T-helper 2 cell treated with Interferon-gamma antibody and Interleukin-4, amounts not matched to agents 5 μg/mL and 100 μg/mL, for 36 hours (primary cell): ENCODE measurements around the gene INHBC.

ENCODE experiments used
- DNase-seq: peaks from one replicate; pipeline ENCODE4 v3.0.0; 2021; ENCODE audit warnings: low spot score
- H3K27ac Mint-ChIP-seq: one replicate; pipeline ENCODE4 v1.8.0; 2021; ENCODE audit warnings: mild to moderate bottlenecking, mixed read lengths
- H3K27me3 Mint-ChIP-seq: one replicate; pipeline ENCODE4 v1.8.0; 2021; ENCODE audit warnings: low read depth, mixed read lengths
- H3K36me3 Mint-ChIP-seq: one replicate; pipeline ENCODE4 v1.8.0; 2021; ENCODE audit warnings: low read depth, mixed read lengths
- H3K4me1 Mint-ChIP-seq: one replicate; pipeline ENCODE4 v1.8.0; 2021; ENCODE audit warnings: low read depth, mixed read lengths
- H3K4me3 Mint-ChIP-seq: one replicate; pipeline ENCODE4 v1.8.0; 2022; ENCODE audit warnings: mild to moderate bottlenecking, moderate library complexity, mixed read lengths
- H3K9me3 Mint-ChIP-seq: one replicate; pipeline ENCODE4 v1.8.0; 2021; ENCODE audit warnings: mixed read lengths

INHBC gene

DNA sequence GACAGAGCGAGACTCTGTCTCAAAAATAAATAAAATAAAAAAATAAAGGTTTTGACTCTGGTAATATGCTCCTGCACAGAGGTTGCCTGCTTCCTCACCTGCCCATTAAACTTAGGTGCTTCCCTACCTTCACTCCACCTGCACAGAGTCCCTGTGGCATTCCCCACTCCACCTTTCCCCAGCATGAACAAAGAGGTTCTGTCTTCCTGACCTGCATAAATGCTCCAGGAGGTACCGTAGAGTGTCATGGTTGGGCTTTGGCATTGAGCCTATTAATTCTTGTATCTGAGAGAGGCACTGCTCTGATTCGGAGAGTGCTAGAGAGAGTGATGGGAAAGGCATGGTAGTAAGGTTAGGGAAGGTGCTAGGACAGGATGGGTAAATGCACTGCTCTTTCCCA, 38.8 kb downstream of the INHBC start:
- H3K27me3 Mint-ChIP-seq = no peaks in the 10 kb centered on the region
- DNase-seq = no peak
- H3K9me3 Mint-ChIP-seq = no peaks in the 10 kb centered on the region
- H3K4me1 Mint-ChIP-seq = peaks cover 39% of the 10 kb centered on the region
- H3K27ac Mint-ChIP-seq = no peak overlapping the region
- H3K4me3 Mint-ChIP-seq = no peak overlapping the region
- peaks cover 61% of the 10 kb centered on the region for H3K36me3 Mint-ChIP-seq

- Mint-ChIP-seq H3K9me3 (no peaks in the 10 kb centered on the region), H3K27me3 (no peaks in the 10 kb centered on the region), H3K27ac (peak overlapping the region; percentile 64), H3K4me1 (peaks cover 44% of the 10 kb centered on the region), H3K4me3 (peak overlapping the region; percentile 72), H3K36me3 (peaks cover 64% of the 10 kb centered on the region)
- no peak for DNase-seq
These were observed 39.3 kb downstream of the INHBC start for GRCh38 chr12:57473886-57474285.

DNA sequence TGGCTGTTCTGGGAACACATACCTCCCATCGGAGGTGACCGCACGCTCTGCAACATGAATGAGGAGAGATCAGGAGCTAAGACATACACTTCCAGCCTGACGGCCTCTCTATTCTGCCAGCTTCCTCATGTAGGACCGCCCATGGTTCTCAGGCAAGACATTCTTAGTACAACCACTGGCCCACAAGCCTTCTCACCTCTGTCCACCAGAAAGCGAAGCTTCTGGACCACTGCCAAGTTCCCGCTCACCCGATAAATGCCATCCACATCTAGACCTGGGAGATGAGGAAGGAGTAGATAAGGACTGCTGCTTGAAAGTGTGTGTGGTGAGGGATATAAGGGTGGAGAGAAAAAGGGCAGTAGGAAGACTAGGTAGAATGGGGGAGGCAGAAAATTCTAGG, 39.8 kb downstream of the INHBC start:
- Mint-ChIP-seq H3K9me3 (no peaks in the 10 kb centered on the region), H3K36me3 (peaks cover 59% of the 10 kb centered on the region), H3K4me3 (peak overlapping the region; percentile 72), H3K27me3 (no peaks in the 10 kb centered on the region), H3K4me1 (peaks cover 50% of the 10 kb centered on the region), H3K27ac (peak overlapping the region; percentile 64)
- DNase-seq = no peak

DNA sequence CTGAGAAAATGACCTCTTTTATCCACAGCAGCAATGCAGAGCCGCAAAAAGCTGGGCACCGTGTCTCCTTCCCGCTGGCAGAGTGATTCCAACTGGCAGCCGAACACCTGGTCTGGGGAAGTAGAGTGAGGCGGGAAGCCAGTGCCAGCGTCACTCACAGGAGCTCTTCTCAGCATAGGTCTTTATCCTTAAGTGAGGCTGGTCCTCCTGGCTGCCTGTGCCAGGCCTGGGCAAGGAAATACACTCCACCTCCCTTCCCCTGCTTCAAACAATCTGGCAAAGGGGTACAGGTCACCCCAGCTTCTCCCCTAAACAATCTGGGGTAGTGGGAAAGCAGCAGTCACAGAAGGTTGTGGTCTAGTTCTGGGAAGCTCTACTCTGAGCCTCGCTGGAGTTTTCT, 40.3 kb downstream of the INHBC start:
- Mint-ChIP-seq H3K4me1 (peaks cover 54% of the 10 kb centered on the region), H3K36me3 (peaks cover 55% of the 10 kb centered on the region), H3K27me3 (no peaks in the 10 kb centered on the region), H3K27ac (peak overlapping the region; percentile 64), H3K4me3 (peak overlapping the region; percentile 72), H3K9me3 (no peaks in the 10 kb centered on the region)
- DNase-seq = no peak

DNA sequence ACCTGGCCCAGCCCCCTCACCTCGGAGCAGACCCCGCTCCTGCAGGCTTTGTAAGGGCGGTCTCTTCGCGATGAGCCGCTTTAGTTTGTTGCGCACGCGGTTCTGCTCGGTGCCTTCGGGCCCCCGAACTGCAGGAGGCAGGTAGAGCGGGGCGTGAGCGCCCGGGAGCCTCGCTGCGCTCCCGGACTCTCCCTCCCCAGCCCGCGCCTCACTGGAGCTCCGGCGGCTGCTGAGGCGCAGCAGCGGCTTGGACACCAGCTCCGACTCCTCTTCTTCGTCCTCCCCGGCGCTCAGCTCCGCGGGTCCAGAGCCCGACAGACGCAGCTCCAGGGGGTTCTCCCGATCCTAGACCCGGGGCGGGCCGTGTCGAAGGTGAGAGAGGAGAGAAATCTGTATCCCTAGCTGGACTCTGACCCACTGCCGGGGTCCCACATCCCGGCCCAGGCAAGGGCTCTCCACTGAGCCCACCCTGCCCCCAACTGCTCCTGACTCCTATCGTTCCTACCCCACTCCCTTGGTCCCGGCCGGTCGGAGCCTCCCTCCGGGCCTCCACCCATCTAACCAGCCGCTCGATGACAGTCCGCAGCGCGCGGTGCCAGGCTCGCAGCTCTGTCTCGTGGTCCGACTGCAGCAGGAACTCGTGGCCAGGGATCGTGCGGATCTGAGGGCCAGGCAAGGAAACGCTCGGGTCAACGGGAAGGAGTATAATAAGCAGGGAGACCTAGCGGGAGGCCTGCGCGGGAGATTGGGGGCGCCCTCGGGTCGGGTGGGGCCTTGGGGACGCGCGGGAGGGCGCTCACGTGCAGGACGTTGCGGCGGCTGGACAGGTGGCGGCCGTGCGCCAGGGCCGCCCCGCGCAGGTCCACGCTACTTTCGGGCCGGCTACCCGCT, 40.9 kb downstream of the INHBC start:
- H3K9me3 Mint-ChIP-seq = no peaks in the 10 kb centered on the region
- DNase-seq = no peak
- H3K27me3 Mint-ChIP-seq = no peaks in the 10 kb centered on the region
- H3K27ac Mint-ChIP-seq = peak overlapping the region; percentile 46
- H3K4me1 Mint-ChIP-seq = peaks cover 58% of the 10 kb centered on the region
- H3K36me3 Mint-ChIP-seq = peaks cover 55% of the 10 kb centered on the region
- peak overlapping the region; percentile 96 for H3K4me3 Mint-ChIP-seq

DNA sequence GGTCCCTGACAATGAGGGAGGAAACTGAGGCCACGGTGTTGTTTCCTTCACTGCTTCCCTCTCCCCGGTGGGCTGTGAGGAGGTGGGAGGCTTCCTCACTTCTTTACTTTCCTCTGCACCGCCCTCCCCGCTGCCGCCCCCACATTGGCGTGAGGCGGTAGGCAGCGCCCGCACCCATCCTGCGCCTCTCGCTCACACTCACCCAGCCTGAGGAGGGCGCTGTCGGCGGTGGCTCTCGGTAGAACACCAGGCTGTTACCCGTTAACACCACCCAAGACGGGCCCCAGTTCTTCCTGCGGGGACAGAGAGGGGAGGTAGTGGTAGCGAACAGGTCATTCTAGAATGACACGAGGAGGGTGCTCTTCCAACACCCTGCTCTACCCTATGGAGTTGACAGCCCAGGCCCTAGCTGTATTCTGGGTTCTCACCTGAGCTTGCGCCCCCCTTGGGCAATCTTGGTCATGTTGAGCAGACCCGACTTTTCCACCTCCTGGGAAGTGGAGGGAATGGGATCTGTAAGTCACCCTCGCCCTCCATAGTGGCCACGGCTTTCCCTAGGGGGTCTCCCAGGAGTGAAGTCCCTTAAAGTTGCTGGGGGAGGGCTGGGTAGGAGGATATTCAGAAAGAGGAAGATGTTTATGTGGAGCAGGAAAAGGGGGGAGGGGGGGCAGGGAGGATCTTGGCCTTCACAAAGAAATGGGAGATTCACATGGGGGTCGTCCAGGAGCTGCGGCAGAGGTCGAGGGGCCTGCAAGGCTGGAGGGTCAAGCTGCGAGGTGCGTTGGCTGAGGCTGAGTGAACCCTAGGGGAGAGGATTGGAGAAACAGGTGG, 41.8 kb downstream of the INHBC start:
- no peaks in the 10 kb centered on the region for H3K27me3 Mint-ChIP-seq
- peak; percentile 81 for DNase-seq
- no peaks in the 10 kb centered on the region for H3K9me3 Mint-ChIP-seq
- peaks cover 51% of the 10 kb centered on the region for H3K36me3 Mint-ChIP-seq
- peaks cover 64% of the 10 kb centered on the region for H3K4me1 Mint-ChIP-seq
- H3K4me3 Mint-ChIP-seq = peak overlapping the region; percentile 96
- H3K27ac Mint-ChIP-seq = peak overlapping the region; percentile 99

- Mint-ChIP-seq H3K27ac (peak overlapping the region; percentile 99), H3K4me1 (peaks cover 64% of the 10 kb centered on the region), H3K9me3 (no peaks in the 10 kb centered on the region), H3K4me3 (peak overlapping the region; percentile 96), H3K27me3 (no peaks in the 10 kb centered on the region), H3K36me3 (peaks cover 46% of the 10 kb centered on the region)
- DNase-seq = no peak
These were observed 42.6 kb downstream of the INHBC start for GRCh38 chr12:57476993-57477709.

DNA sequence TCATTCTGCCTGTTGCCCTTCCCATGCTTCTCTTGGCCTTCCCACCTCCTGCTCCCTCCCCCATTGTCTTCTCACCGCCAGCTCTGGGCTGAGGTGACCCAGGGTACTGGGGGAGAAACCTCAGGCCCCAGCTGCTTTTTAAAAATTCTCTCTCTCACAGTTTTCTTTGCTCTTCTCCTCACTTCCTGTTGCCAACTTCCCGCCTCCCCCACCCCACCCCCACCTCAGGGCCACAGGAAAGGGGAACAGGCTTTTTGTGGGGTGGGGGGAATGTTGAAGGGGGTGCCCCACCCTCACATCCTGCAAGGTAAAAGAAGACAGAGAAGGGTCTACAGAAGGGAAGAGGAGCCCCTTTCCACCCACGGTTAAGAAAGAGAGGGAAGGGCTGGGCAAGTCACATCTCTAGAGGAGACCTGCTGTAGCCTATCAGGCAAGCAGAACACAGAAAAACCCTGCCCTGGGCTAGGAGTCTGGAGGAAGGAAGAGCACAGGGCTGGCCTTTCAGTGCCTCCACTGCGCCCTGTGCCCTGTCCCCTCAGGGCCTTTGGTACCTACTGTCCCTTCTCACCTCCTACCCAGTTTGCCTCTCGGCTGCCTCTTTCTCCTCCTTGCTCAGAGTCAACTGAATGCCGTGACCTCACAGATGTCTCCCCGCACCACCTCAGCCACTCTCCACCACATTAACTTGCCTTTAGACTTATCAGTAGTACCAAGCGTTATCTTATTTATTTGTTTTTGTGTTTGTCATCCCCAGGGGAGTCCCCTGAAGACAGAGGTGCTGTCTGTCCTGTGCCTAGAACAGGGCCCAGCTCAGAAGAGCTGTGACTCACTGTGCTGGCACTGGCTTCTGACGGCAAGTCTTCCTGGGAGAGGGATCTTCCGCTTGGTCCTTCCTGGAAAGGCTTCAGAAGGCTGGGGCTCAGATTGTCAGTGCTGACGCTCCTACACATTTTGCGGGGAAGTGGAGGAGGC, 43.4 kb downstream of the INHBC start:
- peaks cover 60% of the 10 kb centered on the region for H3K4me1 Mint-ChIP-seq
- H3K4me3 Mint-ChIP-seq = peak overlapping the region; percentile 96
- H3K27me3 Mint-ChIP-seq = no peaks in the 10 kb centered on the region
- DNase-seq = peak; percentile 62
- no peaks in the 10 kb centered on the region for H3K9me3 Mint-ChIP-seq
- peaks cover 39% of the 10 kb centered on the region for H3K36me3 Mint-ChIP-seq
- H3K27ac Mint-ChIP-seq = peak overlapping the region; percentile 99

- H3K9me3 Mint-ChIP-seq = no peaks in the 10 kb centered on the region
- H3K27ac Mint-ChIP-seq = peak overlapping the region; percentile 99
- H3K27me3 Mint-ChIP-seq = no peaks in the 10 kb centered on the region
- peaks cover 56% of the 10 kb centered on the region for H3K4me1 Mint-ChIP-seq
- peaks cover 31% of the 10 kb centered on the region for H3K36me3 Mint-ChIP-seq
- peak overlapping the region; percentile 96 for H3K4me3 Mint-ChIP-seq
- DNase-seq = no peak
These were observed 44.4 kb downstream of the INHBC start for GRCh38 chr12:57479043-57479375.

DNA sequence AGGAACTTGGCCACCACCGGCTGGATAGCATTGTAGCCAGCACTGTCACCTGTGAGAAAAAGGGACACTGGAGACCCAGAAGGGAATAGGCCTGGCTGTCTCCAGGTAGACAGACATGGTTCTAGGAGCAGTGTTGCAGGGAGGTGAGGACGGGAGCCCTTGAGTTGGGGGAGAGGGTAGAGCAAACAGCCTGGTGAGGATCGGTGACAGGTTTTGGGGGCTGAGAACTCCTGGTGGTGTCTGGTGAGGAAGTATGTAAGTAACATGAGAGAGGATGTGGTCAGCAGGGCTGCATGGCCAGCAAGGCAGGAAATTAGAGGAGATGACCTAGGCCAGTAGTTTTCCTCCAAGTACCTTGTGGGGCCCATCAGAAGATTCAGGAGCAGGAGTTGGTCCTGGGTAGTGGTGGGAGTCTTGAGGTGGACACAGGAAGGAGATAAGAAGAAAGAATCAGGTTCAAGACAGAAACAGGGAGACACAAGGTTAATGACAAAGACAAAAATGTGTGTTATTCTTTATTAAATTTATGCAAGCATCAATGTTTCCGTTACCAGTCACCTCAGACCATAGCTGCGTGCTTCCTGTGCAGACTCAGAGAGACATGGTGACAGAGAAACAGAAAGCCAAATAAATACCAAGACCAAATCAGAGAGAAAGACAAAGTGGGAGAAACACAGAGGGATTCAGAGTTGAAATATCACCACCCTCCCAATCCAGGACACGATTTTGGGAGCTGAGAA, 45.0 kb downstream of the INHBC start, which contains the start of gene ARHGAP9:
Gene ARHGAP9, minus strand, starts transcription at position 491 of the 740 bp plus-strand sequence. Its CDS starts 460 bp downstream, at position 31.
- H3K27ac Mint-ChIP-seq = peak within 1 kb of the TSS; percentile 99
- H3K4me3 Mint-ChIP-seq = peak within 1 kb of the TSS; percentile 96
- H3K27me3 Mint-ChIP-seq = no peaks in the 10 kb centered on the region
- no peaks in the 10 kb centered on the region for H3K9me3 Mint-ChIP-seq
- peaks cover 26% of the 10 kb centered on the region for H3K36me3 Mint-ChIP-seq
- H3K4me1 Mint-ChIP-seq = peaks cover 50% of the 10 kb centered on the region
- peak; percentile 50 for DNase-seq

- H3K9me3 Mint-ChIP-seq = no peaks in the 10 kb centered on the region
- peak overlapping the region; percentile 85 for H3K27ac Mint-ChIP-seq
- H3K27me3 Mint-ChIP-seq = no peaks in the 10 kb centered on the region
- no peak for DNase-seq
- H3K4me3 Mint-ChIP-seq = no peak overlapping the region
- H3K4me1 Mint-ChIP-seq = peaks cover 40% of the 10 kb centered on the region
- peaks cover 14% of the 10 kb centered on the region for H3K36me3 Mint-ChIP-seq
These were observed 47.1 kb downstream of the INHBC start for GRCh38 chr12:57481671-57482070.

DNA sequence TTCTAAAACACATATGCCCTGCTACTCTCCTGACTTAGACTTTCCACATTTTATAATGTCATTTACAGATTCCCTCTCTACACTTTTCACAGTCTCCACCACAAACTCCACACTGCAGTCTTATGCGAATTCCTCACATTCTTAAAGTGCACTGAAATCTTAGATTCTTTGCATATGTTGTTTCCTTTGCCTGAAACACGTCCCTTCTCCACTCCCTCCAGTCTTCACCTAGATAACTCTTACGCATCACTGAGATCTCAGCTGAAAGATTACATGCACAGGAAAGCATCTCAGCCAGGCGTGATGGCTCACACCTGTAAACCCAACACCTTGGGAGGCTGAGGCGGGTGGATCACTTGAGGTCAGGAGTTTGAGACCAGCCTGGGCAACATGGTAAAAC, 48.9 kb downstream of the INHBC start:
- Mint-ChIP-seq H3K4me3 (no peak overlapping the region), H3K27ac (no peak overlapping the region), H3K36me3 (peaks cover 7% of the 10 kb centered on the region), H3K27me3 (no peaks in the 10 kb centered on the region), H3K4me1 (peaks cover 28% of the 10 kb centered on the region), H3K9me3 (no peaks in the 10 kb centered on the region)
- DNase-seq = no peak
